GM18511 (cell line): ENCODE results near the gene C1QTNF3.

ENCODE experiments used
- ATAC-seq: cut with Tn5 transposase; IDR thresholded peaks from one replicate; pipeline ENCODE4 v1.9.1; 2021; ENCODE audit warnings: mild to moderate bottlenecking, moderate library complexity; ENCODE audit not compliant: unreplicated experiment

Gene C1QTNF3

GRCh38 chr5:34002629-34003328 lies 40.2 kb downstream of the C1QTNF3 start:
- ATAC-seq: no peak

- no peak for ATAC-seq
Observed at GRCh38 chr5:34001241-34001841, 41.7 kb downstream of the C1QTNF3 start.

- no peak for ATAC-seq
Observed at GRCh38 chr5:33999978-34000377, 43.0 kb downstream of the C1QTNF3 start.

- peak; percentile 80 for ATAC-seq
Observed at GRCh38 chr5:33997331-33997983, 45.6 kb downstream of the C1QTNF3 start.

GRCh38 chr5:33995865-33996264 lies 47.1 kb downstream of the C1QTNF3 start:
- no peak for ATAC-seq

GRCh38 chr5:33994845-33995244 lies 48.2 kb downstream of the C1QTNF3 start:
- ATAC-seq: peak; percentile 56

- no peak for ATAC-seq
Observed at GRCh38 chr5:33992864-33993263, 50.1 kb downstream of the C1QTNF3 start.

GRCh38 chr5:33985447-33985846 lies 57.6 kb downstream of the C1QTNF3 start:
- no peak for ATAC-seq

- ATAC-seq: no peak
Observed at GRCh38 chr5:33984671-33985124, 58.3 kb downstream of the C1QTNF3 start, which contains the start of gene SLC45A2. Gene SLC45A2, minus strand, starts transcription at chr5:33984693. Its CDS starts 110 bp downstream, at chr5:33984583.

- no peak for ATAC-seq
Observed at GRCh38 chr5:33984178-33984577, 58.8 kb downstream of the C1QTNF3 start.

- no peak for ATAC-seq
Observed at GRCh38 chr5:33981408-33982162, 61.4 kb downstream of the C1QTNF3 start.

GRCh38 chr5:33980030-33980429 lies 63.0 kb downstream of the C1QTNF3 start:
- ATAC-seq: no peak

- no peak for ATAC-seq
Observed at GRCh38 chr5:33978306-33978705, 64.7 kb downstream of the C1QTNF3 start.

- ATAC-seq: no peak
Observed at GRCh38 chr5:33976307-33976706, 66.7 kb downstream of the C1QTNF3 start.

- ATAC-seq: no peak
Observed at GRCh38 chr5:33975852-33976251, 67.2 kb downstream of the C1QTNF3 start.

- ATAC-seq: peak; percentile 52
Observed at GRCh38 chr5:33973271-33973670, 69.7 kb downstream of the C1QTNF3 start.

- peak; percentile 86 for ATAC-seq
Observed at GRCh38 chr5:33969572-33970452, 73.2 kb downstream of the C1QTNF3 start.

- no peak for ATAC-seq
Observed at GRCh38 chr5:33968211-33969005, 74.6 kb downstream of the C1QTNF3 start.
